Muscle layer of duodenum (tissue), 2 donors: ENCODE measurements around the gene PPP3R2.

ENCODE experiments used
- H3K27ac ChIP-seq: one replicate; pipeline ENCODE4 v1.7.0; 2013; ENCODE audit warnings: mild to moderate bottlenecking, low read length
- H3K27me3 ChIP-seq: one replicate; pipeline ENCODE4 v1.7.0; 2013; ENCODE audit warnings: low read depth, mild to moderate bottlenecking, control low read depth, low read length
- H3K36me3 ChIP-seq, 2 donors: one replicate each; pipeline ENCODE4 v1.7.0; 2013; ENCODE audit warnings: low read length in 2 of 2, control low read depth in 1 of 2, mild to moderate bottlenecking in 1 of 2; ENCODE audit not compliant: insufficient read depth in 2 of 2, control insufficient read depth in 1 of 2
- H3K4me1 ChIP-seq, 2 donors: one replicate each; pipeline ENCODE4 v1.7.0; 2013; ENCODE audit warnings: low read length in 2 of 2, mild to moderate bottlenecking in 2 of 2, control low read depth in 1 of 2, moderate library complexity in 1 of 2; ENCODE audit not compliant: insufficient read depth in 2 of 2, control insufficient read depth in 1 of 2
- H3K4me3 ChIP-seq, 2 donors: one replicate each; pipeline ENCODE4 v1.7.0; 2013; ENCODE audit warnings: low read length in 2 of 2, low read depth in 1 of 2, mild to moderate bottlenecking in 1 of 2
- H3K9me3 ChIP-seq, 2 donors: one replicate each; pipeline ENCODE4 v1.7.0; 2013; ENCODE audit warnings: low read length in 2 of 2, control low read depth in 1 of 2, mild to moderate bottlenecking in 1 of 2; ENCODE audit not compliant: control insufficient read depth in 1 of 2
- donor health status: healthy.

The PPP3R2 gene

DNA sequence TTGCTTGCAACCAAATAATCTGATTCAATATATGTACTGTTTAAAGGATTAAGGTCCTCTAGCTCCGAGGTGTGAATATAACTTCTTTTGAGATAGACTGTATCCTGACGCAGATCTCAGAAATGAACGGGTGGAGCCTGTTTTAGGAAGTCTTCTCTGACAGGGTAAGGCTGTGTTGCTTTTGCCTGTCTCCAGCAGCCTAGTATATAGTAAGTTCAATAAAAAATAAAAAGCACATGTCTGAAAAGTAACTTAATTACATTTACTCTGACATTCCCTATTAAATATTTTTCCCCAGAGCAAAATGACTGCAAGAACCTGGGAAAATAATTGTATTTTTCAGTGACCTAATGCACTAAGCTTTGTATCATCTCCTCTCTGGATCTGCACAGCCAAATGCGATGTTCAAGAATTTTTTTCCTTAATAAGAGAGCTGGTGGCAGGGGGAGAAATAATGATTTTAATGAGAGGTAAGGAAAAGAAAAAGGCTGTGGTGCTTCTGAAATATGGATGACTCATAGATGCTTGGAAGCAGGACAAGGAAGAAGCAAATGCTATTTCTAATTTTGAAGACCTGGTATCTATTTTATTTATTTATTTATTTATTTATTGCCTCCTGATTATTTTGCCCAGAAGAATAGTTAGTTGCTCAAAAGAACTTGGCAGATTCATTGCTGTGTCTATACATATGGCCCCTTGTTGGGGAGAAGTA is 7.3 kb downstream of the PPP3R2 start:
- Histone ChIP-seq H3K27me3 (no peaks in the 10 kb centered on the region), H3K27ac (no peak overlapping the region), H3K36me3 (no peaks in the 10 kb centered on the region), H3K9me3 (no peaks in the 10 kb centered on the region), H3K4me1 (no peaks in the 10 kb centered on the region), H3K4me3 (no peak overlapping the region)

DNA sequence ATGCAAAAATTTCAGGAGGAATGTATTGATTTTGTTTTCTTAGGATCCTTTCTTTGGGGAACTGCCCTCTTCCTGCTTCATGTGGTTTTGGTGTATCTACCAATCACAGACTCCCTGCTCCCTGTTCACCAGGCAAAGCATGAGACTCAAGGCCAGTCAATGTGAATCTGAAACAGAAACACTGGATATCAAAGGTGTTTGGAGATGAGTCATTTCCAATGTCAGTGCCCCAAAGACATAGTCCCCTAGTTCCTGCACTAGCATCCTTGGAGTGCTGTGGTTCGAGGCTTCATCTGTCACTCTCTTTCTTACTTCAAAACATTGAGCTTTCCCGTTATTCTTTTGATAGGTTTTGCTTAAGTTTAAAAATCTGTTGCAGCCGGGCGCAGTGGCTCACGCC is 8.1 kb downstream of the PPP3R2 start:
- no peak overlapping the region for H3K27ac ChIP-seq
- H3K27me3 ChIP-seq, result no peaks in the 10 kb centered on the region
- H3K9me3 ChIP-seq, result no peaks in the 10 kb centered on the region
- H3K4me1 ChIP-seq, result no peaks in the 10 kb centered on the region
- H3K36me3 ChIP-seq, result no peaks in the 10 kb centered on the region
- no peak overlapping the region for H3K4me3 ChIP-seq

DNA sequence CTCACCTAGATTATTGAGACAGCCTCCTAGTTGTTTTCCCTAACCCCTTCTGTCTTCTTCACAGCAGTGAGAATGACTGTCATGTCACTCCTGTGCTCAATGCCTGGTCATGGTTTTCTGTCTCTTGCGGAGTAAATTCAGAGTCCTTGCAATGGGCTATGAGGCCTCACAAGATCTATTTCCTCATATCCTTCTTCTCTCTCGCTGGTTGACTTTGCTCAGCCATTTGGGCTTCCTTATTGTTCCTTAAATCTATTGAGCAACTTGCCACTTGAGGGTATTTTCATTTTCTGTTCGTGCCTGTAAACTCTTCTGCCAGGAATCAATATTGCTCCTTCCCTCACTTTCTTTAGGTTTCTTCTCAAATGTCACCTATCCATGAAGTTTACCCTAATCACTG is 9.0 kb downstream of the PPP3R2 start:
- H3K9me3 ChIP-seq, result no peaks in the 10 kb centered on the region
- no peak overlapping the region for H3K27ac ChIP-seq
- no peaks in the 10 kb centered on the region for H3K27me3 ChIP-seq
- H3K4me1 ChIP-seq, result no peaks in the 10 kb centered on the region
- H3K4me3 ChIP-seq, result no peak overlapping the region
- H3K36me3 ChIP-seq, result no peaks in the 10 kb centered on the region

DNA sequence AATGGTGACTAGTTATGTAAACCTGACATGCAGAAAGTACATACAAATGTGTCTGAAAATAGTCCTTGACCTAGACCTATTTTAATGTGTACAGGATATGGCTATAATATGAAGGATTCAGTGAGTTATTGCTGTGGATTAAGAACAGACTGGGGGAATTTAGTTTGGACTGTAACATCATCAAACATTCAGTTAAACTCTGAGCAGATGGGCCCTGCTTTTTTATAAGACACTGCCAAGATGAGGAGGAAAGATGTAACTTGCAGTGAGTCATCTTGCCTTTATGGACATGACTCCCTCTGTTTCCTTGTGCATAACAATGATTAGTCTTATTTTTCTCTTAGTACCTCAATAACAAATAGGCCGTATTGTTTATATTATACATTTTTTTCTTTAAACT is 12.2 kb downstream of the PPP3R2 start:
- Histone ChIP-seq H3K4me3 (no peak overlapping the region), H3K27me3 (no peaks in the 10 kb centered on the region), H3K36me3 (no peaks in the 10 kb centered on the region), H3K27ac (no peak overlapping the region), H3K4me1 (no peaks in the 10 kb centered on the region), H3K9me3 (no peaks in the 10 kb centered on the region)

DNA sequence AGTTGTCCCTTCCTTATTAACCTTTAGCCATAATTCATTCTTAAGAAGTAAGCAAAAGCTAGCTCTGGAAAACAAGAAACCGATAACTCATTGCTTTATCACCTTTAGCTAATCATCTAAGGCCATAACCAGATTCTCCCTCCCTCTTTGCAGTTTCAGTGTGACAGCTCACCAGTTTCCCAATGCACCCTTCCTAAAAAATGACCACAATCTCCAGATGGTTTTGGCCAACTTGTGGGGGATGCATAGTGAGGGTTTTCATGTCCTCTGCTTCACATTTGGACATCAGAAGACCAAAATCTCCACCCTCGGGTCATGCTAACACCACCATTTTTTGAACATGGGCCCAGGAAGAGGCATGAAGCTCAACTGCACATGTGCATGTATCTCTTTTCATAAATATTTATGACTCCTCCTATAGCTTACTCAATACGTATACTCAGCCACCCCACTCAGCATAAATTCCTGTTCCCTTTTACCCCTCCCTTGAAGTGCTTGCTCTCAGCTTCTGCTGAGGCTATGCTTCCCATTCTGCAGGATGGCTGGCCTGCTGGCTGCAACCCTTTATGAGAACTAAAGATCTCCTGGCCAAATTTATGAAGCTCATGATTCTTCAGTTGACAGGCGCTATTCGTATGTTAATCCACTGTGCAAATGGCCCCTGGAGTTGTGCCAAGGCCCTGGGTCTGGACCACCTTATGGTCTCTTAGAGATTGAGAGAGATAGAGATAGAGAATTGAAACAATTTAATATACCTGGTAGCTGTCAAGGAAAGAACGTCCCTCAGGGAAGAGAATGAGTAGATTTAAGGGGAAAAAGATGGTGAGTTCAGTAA is 14.8 kb downstream of the PPP3R2 start:
- Histone ChIP-seq H3K27me3 (no peaks in the 10 kb centered on the region), H3K9me3 (no peaks in the 10 kb centered on the region), H3K36me3 (no peaks in the 10 kb centered on the region), H3K27ac (no peak overlapping the region), H3K4me3 (no peak overlapping the region), H3K4me1 (no peaks in the 10 kb centered on the region)

DNA sequence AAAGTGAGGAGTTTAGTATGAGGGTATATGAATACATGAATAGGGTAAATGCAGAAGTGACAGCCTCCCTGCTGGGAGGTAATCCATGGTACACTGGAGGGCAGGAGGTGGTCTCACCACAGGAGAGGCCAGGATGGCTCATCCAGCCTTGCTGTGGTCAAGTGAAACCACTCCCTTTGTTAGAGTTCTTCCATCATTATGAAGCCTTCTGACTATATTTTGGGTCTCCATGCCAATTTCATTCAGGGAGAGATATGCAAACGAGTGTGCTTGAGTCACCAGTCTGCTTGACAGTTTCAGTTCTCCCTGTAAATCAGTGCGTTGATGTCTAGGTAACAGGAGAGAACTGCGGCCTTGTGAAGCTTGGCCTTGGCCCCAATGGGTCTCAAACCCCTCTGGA is 16.4 kb downstream of the PPP3R2 start:
- H3K27ac ChIP-seq, result no peak overlapping the region
- H3K27me3 ChIP-seq, result no peaks in the 10 kb centered on the region
- no peak overlapping the region for H3K4me3 ChIP-seq
- H3K4me1 ChIP-seq, result no peaks in the 10 kb centered on the region
- H3K36me3 ChIP-seq, result no peaks in the 10 kb centered on the region
- H3K9me3 ChIP-seq, result no peaks in the 10 kb centered on the region

DNA sequence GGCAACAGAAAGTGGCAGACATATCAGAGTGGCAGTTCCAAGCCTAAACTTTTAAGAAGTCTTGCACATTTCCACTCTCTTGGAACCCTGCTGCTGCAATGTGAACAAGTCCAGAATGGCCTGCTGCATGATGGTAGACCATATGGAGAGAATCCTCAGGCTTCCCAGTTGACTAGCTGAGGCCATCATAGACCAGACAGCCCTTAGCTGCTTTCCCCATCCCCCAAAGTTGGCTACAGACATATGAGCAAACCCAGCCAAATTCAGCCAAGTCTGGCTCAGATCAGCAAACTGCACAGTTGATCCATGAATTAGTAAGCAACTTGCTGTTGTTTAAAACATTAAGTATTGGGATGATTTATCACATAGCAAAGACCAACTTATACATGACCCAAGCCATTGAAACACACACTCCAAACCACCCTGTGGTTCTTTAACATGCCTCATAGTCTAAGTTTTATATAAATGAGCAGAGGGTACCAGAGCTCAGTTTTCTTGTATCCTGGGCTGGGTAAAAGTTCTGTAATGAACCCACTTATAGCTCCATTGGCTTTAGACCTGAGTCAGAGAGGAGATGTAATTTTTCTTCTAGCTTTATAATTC is 19.9 kb downstream of the PPP3R2 start:
- peaks cover 0 to 5% of the 10 kb centered on the region in 2 donors for H3K36me3 ChIP-seq
- no peaks in the 10 kb centered on the region for H3K4me1 ChIP-seq
- no peak overlapping the region for H3K4me3 ChIP-seq
- no peaks in the 10 kb centered on the region for H3K9me3 ChIP-seq
- no peak overlapping the region for H3K27ac ChIP-seq
- H3K27me3 ChIP-seq, result no peaks in the 10 kb centered on the region

DNA sequence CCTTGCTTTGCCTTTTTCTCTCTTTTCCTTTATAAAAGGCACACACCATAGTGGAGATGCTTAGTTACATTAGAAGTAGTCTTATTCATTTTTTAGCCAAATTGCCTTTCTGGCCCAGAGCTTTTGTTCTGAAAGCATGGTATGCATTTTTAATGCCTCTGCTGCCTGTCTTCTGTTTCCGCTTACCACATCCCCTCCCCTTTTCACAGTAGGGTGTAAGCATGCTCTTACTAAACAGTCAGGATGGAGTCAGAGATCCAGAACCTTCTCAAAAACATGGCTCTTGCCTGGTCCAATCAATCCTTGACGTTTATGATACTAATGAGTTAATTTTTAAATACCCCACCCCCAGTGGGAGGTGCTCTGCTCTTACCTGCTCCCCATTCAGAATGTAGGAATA is 22.5 kb downstream of the PPP3R2 start:
- Histone ChIP-seq H3K9me3 (no peaks in the 10 kb centered on the region), H3K27ac (no peak overlapping the region), H3K4me3 (no peak overlapping the region), H3K36me3 (peaks cover 0 to 8% of the 10 kb centered on the region in 2 donors), H3K27me3 (no peaks in the 10 kb centered on the region), H3K4me1 (no peaks in the 10 kb centered on the region)

DNA sequence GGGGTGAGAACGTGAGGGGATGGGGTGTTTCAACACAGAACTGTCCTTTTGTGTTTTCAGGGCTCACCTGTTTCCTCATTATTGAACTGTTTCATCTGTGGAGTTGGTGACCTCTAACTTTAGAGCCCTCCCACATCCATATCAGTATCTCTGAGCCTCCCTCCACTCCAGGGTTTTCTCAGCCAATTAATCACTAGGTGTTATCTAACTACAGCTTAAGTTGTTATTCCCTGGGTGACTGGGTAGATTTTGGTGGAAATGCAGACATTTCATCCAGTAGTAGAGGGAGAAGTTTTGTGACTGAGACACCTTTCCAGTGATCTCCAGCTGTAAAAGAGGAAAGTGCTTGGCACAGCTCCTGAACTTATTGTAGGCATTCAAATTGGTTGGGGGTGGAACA is 23.7 kb downstream of the PPP3R2 start:
- H3K9me3 ChIP-seq, result no peaks in the 10 kb centered on the region

DNA sequence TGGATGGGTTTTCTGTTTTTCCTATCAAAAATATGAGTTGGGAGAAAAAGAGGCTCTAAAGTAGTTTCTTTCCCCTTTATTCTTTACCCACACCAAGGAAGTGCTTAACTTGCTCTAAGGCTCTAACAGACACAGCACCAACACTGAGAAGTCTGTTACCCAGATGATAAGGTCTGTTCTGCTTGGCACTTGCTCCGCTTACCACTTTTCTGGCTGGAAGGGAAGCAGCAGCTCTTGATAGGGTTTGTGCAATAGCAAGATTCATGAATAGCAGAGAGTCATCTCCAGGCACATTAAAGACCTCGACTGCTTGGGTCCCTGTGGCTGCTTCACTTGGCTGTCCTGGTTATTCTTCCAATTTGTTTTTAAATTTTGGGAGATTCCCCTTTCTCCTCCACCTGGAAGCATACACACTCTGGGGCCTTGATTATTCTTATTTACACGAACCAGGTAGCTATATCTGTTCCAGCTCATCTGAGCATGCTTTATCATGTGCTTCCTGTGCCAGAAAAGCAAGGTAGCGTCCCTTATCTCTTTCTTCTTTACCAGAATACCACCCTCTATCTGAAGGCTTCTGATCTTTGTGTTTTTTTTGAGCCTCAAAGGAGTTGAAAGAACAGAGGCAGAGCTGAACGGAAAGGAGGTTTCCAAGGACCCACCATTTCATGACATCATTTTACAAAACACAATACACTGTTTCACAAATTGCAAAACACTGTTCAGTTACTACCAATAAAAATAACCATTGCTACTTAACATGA is 24.8 kb downstream of the PPP3R2 start:
- Histone ChIP-seq H3K36me3 (peaks cover 0 to 16% of the 10 kb centered on the region in 2 donors), H3K4me1 (no peaks in the 10 kb centered on the region), H3K27ac (no peak overlapping the region), H3K9me3 (no peaks in the 10 kb centered on the region), H3K27me3 (no peaks in the 10 kb centered on the region), H3K4me3 (no peak overlapping the region)

More for the DNA sequence above, 23.7 kb downstream of the PPP3R2 start:
- no peaks in the 10 kb centered on the region for H3K27me3 ChIP-seq
- peaks cover 0 to 8% of the 10 kb centered on the region in 2 donors for H3K36me3 ChIP-seq
- no peak overlapping the region for H3K27ac ChIP-seq
- no peaks in the 10 kb centered on the region for H3K4me1 ChIP-seq
- H3K4me3 ChIP-seq, result no peak overlapping the region
